HepG2 (cell line): ENCODE data around the gene RTF1. TPM values are rescaled to one million over a fixed set of nuclear protein-coding genes. Genes with fewer than 3 reads are reported as not detected.

Experiments
- ARID3A ChIP-seq: IDR thresholded peaks from 2 replicates; pipeline ENCODE4 v1.6.1; 2012; ENCODE audit warnings: low read depth, low read length, improper control_type of control experiment
- BRCA1 ChIP-seq: sonication (generic); formaldehyde crosslinking; IDR thresholded peaks from 2 replicates; pipeline ENCODE4 v1.4.0; 2020; ENCODE audit warnings: missing genetic modification reagents
- CENPX ChIP-seq: sonication (generic); formaldehyde crosslinking; IDR thresholded peaks from 2 replicates; pipeline ENCODE4 v1.9.0; 2021; ENCODE audit warnings: mild to moderate bottlenecking, missing genetic modification reagents, moderate library complexity
- ELF4 ChIP-seq: sonication (generic); formaldehyde crosslinking; IDR thresholded peaks from 2 replicates; pipeline ENCODE4 v1.5.0; 2020; ENCODE audit warnings: missing genetic modification reagents, mild to moderate bottlenecking, moderate library complexity, borderline replicate concordance
- FOXK1 ChIP-seq: sonication (generic); formaldehyde crosslinking; IDR thresholded peaks from 2 replicates; pipeline ENCODE4 v1.4.0; 2020; ENCODE audit warnings: low read depth, missing genetic modification reagents, borderline replicate concordance
- FUBP1 ChIP-seq: sonication (generic); formaldehyde crosslinking; IDR thresholded peaks from 2 replicates; pipeline ENCODE4 v1.5.1; 2020; ENCODE audit warnings: missing genetic modification reagents, mild to moderate bottlenecking, borderline replicate concordance
- GLI4 ChIP-seq: sonication (generic); formaldehyde crosslinking; IDR thresholded peaks from 2 replicates; pipeline ENCODE4 v1.5.1; 2020; ENCODE audit warnings: missing genetic modification reagents, mild to moderate bottlenecking, moderate library complexity, borderline replicate concordance
- GZF1 ChIP-seq: sonication (generic); formaldehyde crosslinking; IDR thresholded peaks from 2 replicates; pipeline ENCODE4 v1.5.1; 2020; ENCODE audit warnings: mild to moderate bottlenecking, missing genetic modification reagents
- HDAC6 ChIP-seq: fragments of 200-600 bp; sonication (generic); IDR thresholded peaks from 2 replicates; pipeline ENCODE4 v1.7.0; 2017; ENCODE audit warnings: mild to moderate bottlenecking, antibody characterized with exemption, low read length, low read depth
- HOXA3 ChIP-seq: sonication (generic); formaldehyde crosslinking; IDR thresholded peaks from 2 replicates; pipeline ENCODE4 v1.5.0; 2020; ENCODE audit warnings: missing genetic modification reagents
- MAFK ChIP-seq, 2 experiments: IDR thresholded peaks in 1 of 2; conservative IDR thresholded peaks in 1 of 2; 2 replicates each; pipeline ENCODE4 v1.6.1; 2011; ENCODE audit warnings: improper control_type of control experiment in 2 of 2, low read length in 2 of 2
- NFE2L2 ChIP-seq: fragments of 150-350 bp; IDR thresholded peaks from 2 replicates; pipeline ENCODE4 v1.6.1; 2014; ENCODE audit warnings: low read length
- NFKBIZ ChIP-seq: IDR thresholded peaks from 2 replicates; pipeline ENCODE4 v1.6.1; 2018; ENCODE audit warnings: missing genetic modification reagents, missing compliant biosample characterization
- RFXANK ChIP-seq: IDR thresholded peaks from 2 replicates; pipeline ENCODE4 v1.6.1; 2016
- SIN3A ChIP-seq: IDR thresholded peaks from 2 replicates; pipeline ENCODE4 v1.6.1; 2011; ENCODE audit warnings: low read depth, mild to moderate bottlenecking, control low read depth, low read length, borderline replicate concordance
- STAT5B ChIP-seq: sonication (generic); formaldehyde crosslinking; IDR thresholded peaks from 2 replicates; pipeline ENCODE4 v1.4.0; 2020; ENCODE audit warnings: missing genetic modification reagents
- TCF7 ChIP-seq: sonication (generic); IDR thresholded peaks from 2 replicates; pipeline ENCODE4 v1.6.1; 2016; ENCODE audit warnings: antibody characterized with exemption, low read depth
- ZBTB46 ChIP-seq: sonication (generic); formaldehyde crosslinking; IDR thresholded peaks from 2 replicates; pipeline ENCODE4 v1.4.0; 2020; ENCODE audit warnings: mild to moderate bottlenecking, missing genetic modification reagents, borderline replicate concordance
- ZNF264 ChIP-seq: sonication (generic); formaldehyde crosslinking; IDR thresholded peaks from 2 replicates; pipeline ENCODE4 v1.4.0; 2020; ENCODE audit warnings: missing genetic modification reagents
- ZNF441 ChIP-seq: sonication (generic); formaldehyde crosslinking; IDR thresholded peaks from 2 replicates; pipeline ENCODE4 v1.7.0; 2021; ENCODE audit warnings: missing genetic modification reagents, borderline replicate concordance
- ZNF597 ChIP-seq: sonication (generic); formaldehyde crosslinking; IDR thresholded peaks from 2 replicates; pipeline ENCODE4 v1.5.0; 2020; ENCODE audit warnings: missing genetic modification reagents
- ZSCAN12 ChIP-seq: sonication (generic); formaldehyde crosslinking; IDR thresholded peaks from 2 replicates; pipeline ENCODE4 v1.9.0; 2021; ENCODE audit warnings: mild to moderate bottlenecking, missing genetic modification reagents
- ZSCAN21 ChIP-seq: sonication (generic); formaldehyde crosslinking; IDR thresholded peaks from 2 replicates; pipeline ENCODE4 v1.8.0; 2022; ENCODE audit warnings: mild to moderate bottlenecking, missing genetic modification reagents, moderate library complexity, borderline replicate concordance
- ZSCAN31 ChIP-seq: sonication (generic); formaldehyde crosslinking; IDR thresholded peaks from 2 replicates; pipeline ENCODE4 v1.5.0; 2020; ENCODE audit warnings: low read depth, mild to moderate bottlenecking, missing genetic modification reagents
- polyA plus RNA-seq, 8 experiments: library from polyadenylated mRNA; depleted of rRNA in 3 of 8; stranded (reverse) in 7 of 8; unstranded in 1 of 8; fragments of >200 nt; fragmentation: Illumina TruSeq in 4 of 8; extraction: Trizol in 4 of 8; gene quantifications; 2 replicates each; pipeline versions ENCODE4 v1.2.1 to v1.2.3, GENCODE V29; 2011 to 2016; ENCODE audit warnings: low read depth in 4 of 8, missing spikeins in 1 of 8, mixed read lengths in 1 of 8; ENCODE audit not compliant: insufficient read depth in 1 of 8
- total RNA-seq, 5 experiments: library from RNA; depleted of rRNA; stranded (reverse); fragments of >200 nt; fragmentation: Illumina TruSeq; extraction: Trizol; gene quantifications; 2 replicates each; pipeline ENCODE4 v1.2.3, GENCODE V29; 2016; ENCODE audit warnings: low read depth in 1 of 5

The RTF1 gene
- total and polyA plus RNA-seq, 2 of the 13 experiments (the other 11 are each of a cell fraction or from before 2014, with no cell fraction given), result 13.9 to 17.9 TPM

GRCh38 chr15:41416742-41417417, at the start of gene RTF1 (continued):
- TF ChIP-seq ZBTB46 (no peak), ARID3A (no peak), FOXK1 (CRISPR knock-in tag) (no peak), HDAC6 (no peak), STAT5B (CRISPR knock-in tag) (no peak), NFE2L2 (no peak), ZSCAN21 (no peak), RFXANK (CRISPR knock-in tag) (no peak), BRCA1 (no peak), TCF7 (no peak), GZF1 (CRISPR knock-in tag) (no peak), ZNF264 (CRISPR knock-in tag) (no peak), ZNF597 (CRISPR knock-in tag) (no peak), FUBP1 (CRISPR knock-in tag) (no peak), ELF4 (CRISPR knock-in tag) (no peak), ZSCAN31 (CRISPR knock-in tag) (no peak), HOXA3 (CRISPR knock-in tag) (peak; percentile 42; the same call in 1 of the 2 replicates), MAFK (conservative IDR thresholded peaks at IDR 0.05 in 1 of 2, IDR thresholded peaks at IDR 0.05 in 1 of 2; ENCODE audit: low read length in 2 of 2) (no peak), GLI4 (CRISPR knock-in tag) (0 out of 2 replicates have a peak, but pooled peaks have one; percentile 42), SIN3A (no peak), ZSCAN12 (no peak), NFKBIZ (CRISPR knock-in tag) (peak; percentile 31; the same call in 1 of the 2 replicates), ZNF441 (CRISPR knock-in tag) (peak; percentile 66; the same call in 1 of the 2 replicates), CENPX (CRISPR knock-in tag) (no peak)
